T-helper 1 cell treated with Interleukin-12 subunit alpha and Interleukin-12 subunit beta and Interleukin-4 antibody, amounts not matched to agents 30 ng/mL and 1 ng/mL, for 36 hours (primary cell): ENCODE measurements around the gene GOLGA7B. TPM values are rescaled to one million over a fixed set of nuclear protein-coding genes. Genes with fewer than 3 reads are reported as not detected.

Experiments used
- intact Hi-C: fragments of 100-400 bp; cut with micrococcal nuclease; formaldehyde crosslinking; loops from one replicate; pipeline ENCODE4 v1.15.1; 2024
- total RNA-seq: library from RNA; stranded (reverse); gene quantifications from 2 replicates; pipeline ENCODE4 v1.2.3, GENCODE V29; 2022

GOLGA7B gene
- total RNA-seq, 1 donor from 2014 or later, result 5.5 TPM

DNA sequence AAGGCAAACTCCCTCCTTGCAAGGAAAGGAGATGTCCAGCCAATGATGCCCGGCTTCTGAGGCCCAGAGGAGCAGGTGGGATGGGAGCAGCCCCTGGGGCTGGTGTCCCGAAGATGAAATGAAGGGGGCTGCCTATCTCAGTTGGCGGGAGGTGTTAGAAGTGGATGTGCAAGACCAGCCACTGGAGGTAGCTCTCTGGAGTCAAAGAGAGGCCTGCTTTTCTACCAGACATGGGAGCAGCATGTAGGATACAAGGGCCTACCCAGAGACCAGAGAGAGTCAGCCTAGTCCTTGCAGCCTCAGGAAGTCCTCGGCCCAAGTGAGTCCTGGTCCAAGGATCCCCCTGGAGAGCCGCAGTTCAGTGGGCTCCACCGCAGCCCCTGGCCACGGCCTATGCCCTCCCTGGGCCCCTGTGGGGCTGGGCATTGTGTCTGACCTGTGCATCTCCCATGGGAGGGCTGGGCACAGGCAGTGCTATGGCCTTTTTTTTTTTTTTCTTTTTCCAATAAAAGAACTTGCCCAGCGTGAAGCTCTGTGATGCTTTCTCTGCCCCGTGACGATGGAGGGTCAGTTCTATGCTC is 17.7 kb downstream of the GOLGA7B start:
- intact Hi-C loops, result no loop called here

- intact Hi-C loops, result no loop called here
These were observed 18.6 kb downstream of the GOLGA7B start for GRCh38 chr10:97868134-97868685.

DNA sequence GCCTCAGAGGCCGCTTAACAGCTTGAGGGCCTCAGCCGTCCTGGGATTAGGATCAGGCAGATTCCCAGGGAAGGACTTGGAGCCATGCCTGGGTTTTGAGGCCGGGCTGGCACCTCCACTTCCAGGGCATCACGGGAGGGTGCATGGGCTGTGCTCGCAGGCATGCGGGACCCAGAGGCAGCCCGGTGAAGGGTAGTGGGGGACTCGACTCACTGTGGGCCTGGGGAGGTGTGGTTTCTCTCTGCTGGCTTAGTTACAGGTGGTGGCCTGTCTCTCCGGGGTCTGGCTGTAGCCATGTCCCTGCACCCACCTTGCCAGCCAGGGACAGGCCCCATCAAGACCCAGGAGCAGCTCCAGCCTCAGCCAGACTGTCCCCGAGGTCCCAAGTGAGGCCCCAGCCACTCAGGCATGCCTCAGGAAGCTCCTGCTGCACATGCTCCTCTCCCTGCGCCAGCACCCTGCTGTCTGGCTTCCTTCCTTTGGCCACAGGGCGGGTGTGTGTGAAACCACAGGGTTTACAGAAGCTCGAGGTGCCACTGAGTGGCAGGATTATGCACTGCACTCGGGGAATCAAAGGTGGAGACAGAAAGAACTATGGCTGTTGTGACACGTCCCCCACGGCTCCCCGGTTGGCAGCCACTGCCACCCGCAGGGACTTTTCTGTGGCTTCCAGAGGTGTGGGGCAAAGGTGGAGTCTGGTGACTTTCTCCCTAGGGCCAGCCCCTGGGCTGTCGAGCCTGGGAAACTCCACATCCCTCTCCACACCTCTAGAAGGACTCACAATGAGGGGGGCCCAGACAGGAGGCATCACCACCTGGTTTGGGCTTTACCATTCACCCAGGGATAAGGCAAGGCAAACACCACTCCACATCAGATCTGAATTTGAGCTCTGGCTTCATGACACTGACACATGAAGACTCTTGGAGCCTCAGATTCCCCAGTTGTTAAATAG is 19.7 kb downstream of the GOLGA7B start:
- intact Hi-C loops, result loop anchor here (1.0 kb wide), 10 partner anchors 20 to 229 kb away; partner anchors contain the start of genes AVPI1, GOLGA7B, PI4K2A and ZFYVE27

DNA sequence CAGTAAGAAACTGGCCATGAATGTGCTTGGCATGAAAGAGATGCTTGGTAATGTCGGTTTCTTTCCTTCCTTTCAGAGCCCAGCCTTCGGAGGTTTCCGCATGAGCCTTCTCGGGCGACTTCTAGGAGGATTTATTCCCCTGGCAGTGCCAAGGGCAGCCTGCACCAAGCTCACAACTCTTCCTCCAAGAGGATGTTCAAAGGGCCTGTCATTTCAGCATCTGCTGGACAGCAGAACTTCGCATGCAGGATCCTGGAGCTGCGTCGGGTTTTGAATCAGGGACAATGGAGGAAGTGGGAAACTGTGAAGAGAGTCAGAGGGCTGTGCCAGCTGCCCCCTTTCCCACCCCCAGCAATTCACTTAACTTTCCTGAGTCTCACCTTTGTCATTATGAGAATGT is 21.3 kb downstream of the GOLGA7B start:
- intact Hi-C loops, result no loop called here

- intact Hi-C loops, result no loop called here
These were observed 23.9 kb downstream of the GOLGA7B start for GRCh38 chr10:97873569-97873968.

GRCh38 chr10:97874332-97874731 is 24.7 kb downstream of the GOLGA7B start:
- intact Hi-C loops, result no loop called here

- intact Hi-C loops, result no loop called here
These were observed 25.7 kb downstream of the GOLGA7B start for GRCh38 chr10:97875391-97875790.

GRCh38 chr10:97876402-97876801 is 26.8 kb downstream of the GOLGA7B start:
- intact Hi-C loops, result no loop called here

DNA sequence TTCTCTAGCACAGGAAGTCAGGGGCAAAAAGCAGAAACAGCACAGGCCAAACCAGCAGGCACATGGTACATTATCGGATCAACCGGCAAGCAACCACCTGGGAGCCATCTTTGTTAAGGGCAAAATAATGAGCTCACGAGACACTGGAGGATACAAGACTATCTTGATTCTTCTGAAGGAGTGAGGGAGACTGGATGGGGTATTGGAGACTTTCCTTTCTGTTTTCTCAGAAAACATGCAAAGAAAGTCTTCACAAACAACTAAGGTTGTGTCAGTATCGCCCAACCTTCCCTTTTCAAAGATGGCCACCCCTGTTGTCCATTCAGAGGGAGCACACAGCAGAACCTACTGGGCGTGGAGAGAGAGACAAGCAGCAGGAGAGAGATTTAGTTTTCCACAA is 29.6 kb downstream of the GOLGA7B start:
- intact Hi-C loops, result no loop called here

DNA sequence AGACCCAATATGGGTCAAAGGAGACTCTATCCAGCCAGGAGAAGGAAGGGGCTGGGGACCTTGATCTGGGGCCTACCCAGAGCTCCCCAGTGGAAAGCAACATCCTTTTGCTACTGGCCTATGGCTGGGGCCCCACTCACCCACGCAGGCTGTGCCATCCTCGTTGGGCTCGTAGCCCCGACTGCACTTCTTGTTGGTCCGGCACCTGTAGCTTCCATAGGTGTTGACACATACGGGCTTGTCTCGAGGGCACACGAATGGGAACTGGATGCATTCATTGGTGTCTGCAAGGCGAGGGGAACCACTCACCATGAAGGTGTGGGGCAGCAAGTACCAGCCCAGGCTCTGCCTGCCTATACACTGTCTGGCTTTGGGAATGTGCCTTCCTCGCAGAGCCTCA is 30.5 kb downstream of the GOLGA7B start:
- intact Hi-C loops, result no loop called here

DNA sequence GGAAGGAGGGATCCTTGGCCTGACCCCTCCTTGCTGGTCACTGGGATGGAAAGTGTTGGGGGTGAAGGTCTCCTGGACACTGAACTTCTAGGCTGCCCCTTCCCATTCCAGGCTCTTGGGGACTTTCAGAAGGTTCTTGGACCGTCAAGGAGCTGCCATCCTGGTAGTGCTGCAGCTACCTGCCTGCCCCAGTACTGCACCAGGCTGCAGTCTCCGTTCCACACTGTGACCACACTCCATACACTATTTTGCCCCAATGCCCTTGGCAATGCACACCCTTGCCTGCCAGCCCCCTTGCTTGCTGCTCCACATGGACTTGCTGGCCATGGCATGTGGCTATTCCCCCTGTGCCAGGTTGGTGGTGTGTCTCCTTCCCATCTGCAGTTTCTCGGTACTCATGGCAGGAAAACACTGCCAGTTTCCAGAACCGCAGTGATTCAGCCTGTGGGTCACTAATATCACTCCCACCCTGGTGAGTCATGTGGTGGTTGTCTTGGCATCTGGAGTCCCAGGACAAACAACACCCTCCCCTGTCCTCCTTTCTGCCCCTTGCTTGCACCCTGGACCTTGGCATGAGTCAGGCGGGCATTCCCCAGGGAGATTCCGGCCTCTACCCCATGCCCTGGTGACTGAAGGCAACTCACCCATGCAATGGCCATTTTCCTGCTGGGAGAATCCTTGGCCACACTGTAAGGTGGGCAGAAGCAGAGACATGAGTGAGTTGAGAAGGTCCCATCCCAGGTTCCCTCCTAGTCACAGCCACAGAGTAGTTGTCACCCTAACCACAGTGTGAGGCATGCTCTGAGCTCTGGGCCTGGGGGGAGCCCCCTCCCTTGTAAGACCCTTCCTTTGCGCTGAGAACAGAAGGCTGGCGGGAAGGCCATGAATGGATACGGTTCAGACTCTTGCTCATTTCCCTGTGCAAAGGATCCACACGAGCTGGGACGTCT is 32.8 kb downstream of the GOLGA7B start:
- intact Hi-C loops, result no loop called here

- intact Hi-C loops, result no loop called here
These were observed 33.4 kb downstream of the GOLGA7B start for GRCh38 chr10:97883092-97883485.

GRCh38 chr10:97886286-97886685 is 36.6 kb downstream of the GOLGA7B start:
- intact Hi-C loops, result no loop called here

DNA sequence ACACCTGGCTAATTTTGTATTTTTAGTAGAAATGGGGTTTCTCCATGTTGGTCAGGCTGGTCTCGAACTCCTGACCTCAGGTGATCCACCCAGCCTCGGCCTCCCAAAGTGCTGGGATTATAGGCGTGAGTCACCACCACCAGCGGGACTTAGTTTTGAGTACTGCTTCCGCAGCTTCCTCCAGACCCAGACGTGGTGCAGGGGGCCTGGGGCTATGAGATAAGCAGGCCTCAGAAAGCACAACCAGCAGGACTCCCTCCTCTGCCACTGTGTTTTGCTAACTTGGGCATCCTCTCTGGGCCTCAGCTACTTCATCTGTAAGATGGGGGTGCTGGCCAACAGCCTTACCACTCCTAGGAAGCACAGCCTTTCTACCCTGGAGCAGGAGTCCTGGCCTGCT is 37.8 kb downstream of the GOLGA7B start:
- intact Hi-C loops, result no loop called here

GRCh38 chr10:97888134-97888533 is 38.5 kb downstream of the GOLGA7B start:
- intact Hi-C loops, result no loop called here

DNA sequence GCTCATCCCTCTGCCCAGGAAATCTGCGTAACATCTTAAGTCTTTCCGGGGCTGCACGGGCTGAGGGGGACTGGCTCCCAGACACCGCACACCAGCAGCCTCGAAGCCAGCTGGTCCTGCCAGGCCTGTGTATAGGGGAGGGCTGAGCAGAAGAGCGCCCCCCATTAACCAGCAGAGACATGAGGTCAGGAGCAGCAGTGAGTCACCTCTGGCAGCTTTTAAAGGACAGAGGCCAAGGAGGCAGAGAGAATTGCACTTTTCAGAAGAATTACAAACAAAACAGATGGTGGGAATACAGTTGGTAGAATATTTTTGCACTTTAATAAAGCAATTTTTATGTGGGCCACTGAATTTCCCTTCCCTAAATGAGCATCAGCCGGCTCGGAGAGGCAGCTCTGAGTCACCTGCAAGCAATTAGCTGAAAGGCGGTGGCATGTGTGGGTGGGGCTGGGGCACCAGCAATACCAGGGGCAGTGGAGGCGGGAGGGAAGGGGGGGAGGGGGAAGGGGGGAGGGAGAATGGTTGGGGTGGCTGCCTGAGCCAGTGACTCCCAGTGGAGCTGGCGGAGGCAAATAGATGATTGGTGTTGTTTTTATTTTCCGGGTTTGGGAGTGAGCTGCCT is 39.1 kb downstream of the GOLGA7B start:
- intact Hi-C loops, result no loop called here

- intact Hi-C loops, result no loop called here
These were observed 40.0 kb downstream of the GOLGA7B start for GRCh38 chr10:97889461-97890265.

DNA sequence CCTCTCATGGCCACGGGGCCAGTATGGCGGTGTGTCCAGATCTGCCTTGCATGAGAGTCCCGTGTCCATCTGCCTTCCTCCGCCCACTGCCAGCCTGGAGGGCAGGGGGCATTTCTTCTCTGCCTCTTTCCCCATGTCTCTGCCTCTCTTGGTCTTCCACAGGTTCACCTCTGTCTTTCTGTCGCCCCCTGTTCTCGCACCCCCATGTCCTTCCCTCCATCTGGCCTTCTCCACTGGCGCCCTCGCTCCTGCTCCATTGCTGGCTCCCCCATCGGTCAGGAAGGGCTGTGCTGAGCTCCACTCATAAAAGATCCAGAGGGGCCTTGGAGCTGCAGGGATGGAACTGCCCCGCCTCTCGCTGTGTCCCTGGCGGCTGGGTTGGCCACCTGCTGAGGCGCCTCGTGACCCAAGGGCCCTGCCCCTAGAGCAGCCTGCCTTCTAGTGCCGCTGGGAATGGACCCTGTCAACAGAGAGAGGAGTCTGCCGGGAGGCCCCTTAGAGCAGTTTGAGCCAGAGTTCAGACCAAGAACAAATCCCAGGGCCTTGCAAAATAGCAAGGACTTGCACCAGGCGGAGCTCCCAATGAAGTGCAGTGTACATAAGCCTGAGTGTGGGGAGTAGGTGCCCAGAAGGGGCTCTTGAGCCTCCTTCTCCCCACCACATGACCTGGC is 42.0 kb downstream of the GOLGA7B start:
- intact Hi-C loops, result no loop called here

DNA sequence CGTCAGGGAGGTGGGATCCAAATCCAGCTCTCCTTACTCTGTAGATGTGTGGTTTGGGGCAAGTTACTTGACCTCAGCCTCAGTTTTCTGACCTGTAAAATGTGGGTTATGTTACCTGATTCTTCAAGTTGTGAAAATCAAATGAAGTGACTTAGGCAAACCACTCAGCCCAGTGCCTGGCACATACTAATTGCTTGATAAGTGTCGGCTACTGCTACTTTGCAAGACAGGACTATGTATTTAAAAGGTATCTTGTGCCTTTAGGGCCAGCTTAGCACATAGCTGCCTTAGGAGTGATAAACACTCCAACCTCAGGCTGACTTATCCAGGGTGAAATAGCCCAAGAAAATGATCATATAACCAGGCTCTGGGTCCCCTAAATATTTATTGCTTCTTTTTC is 42.9 kb downstream of the GOLGA7B start:
- intact Hi-C loops, result no loop called here
